ENCODE measurements around the gene LRP1-AS.
A peak's percentile ranks its signal among the peaks of the same experiment; 100 is the strongest.

Gene LRP1-AS

DNA sequence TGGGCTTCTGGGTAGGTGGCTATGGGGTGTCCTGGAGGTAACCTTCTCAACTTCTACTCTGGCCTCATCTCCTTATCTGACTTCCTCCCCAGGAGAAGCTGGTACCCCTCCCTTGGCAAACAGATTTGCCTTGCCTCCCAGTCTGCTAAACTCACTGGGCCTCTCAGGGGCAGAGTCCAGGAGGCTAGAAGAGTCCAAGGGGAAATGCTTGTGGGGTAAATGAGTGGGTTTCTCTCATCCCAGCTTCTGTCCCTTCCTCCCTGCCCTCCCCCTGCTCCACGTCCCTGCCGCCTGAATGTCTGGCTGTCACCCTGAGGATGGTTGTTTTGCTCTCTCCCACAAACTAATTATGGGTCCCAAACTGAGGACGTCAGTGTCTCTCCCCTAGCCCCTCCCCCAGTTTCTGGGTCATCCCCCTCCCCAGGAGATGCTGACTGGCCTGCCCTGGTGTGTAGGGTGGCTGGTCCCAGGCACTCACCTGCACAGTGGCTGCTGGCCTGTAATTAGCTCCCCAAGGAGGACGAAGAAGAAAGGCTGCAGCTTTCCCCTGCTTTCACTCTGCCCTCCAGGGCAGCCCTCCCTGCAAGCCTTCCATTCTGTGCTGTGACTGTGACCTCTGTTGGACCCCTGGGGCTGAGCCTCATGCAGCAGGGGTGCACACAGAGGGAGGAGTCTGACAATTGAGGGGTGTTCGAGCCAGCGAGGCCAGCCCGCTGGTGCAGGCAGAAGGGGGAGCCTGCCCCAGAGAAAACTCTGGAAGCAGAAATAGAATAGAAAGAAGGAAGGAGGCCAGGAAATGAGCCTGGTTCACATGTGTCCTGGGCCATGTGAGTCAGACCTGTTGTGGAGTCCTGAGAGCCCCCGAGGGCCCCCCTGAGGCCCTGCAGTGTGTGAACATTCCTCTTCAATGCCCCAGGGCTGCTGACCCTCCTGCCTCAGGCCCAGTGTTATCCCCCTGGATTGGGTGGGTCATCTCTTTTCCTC lies at the start of gene LRP1-AS:
Gene LRP1-AS, minus strand, starts transcription at position 659 of the 984 bp plus-strand sequence.
- DNase-seq = no peak

DNA sequence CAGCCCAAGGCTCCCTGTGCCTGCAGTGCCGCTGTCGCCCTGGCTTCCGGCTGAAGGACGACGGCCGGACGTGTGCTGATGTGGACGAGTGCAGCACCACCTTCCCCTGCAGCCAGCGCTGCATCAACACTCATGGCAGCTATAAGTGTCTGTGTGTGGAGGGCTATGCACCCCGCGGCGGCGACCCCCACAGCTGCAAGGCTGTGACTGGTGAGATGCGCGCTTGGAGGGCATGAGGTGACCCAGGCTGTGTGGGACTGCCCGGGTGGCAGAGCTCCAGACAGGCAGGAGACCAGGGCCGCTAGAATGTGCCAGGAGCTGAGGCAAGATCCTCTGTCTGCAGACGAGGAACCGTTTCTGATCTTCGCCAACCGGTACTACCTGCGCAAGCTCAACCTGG lies 49.5 kb upstream of the LRP1-AS start:
- DNase-seq = no peak

DNA sequence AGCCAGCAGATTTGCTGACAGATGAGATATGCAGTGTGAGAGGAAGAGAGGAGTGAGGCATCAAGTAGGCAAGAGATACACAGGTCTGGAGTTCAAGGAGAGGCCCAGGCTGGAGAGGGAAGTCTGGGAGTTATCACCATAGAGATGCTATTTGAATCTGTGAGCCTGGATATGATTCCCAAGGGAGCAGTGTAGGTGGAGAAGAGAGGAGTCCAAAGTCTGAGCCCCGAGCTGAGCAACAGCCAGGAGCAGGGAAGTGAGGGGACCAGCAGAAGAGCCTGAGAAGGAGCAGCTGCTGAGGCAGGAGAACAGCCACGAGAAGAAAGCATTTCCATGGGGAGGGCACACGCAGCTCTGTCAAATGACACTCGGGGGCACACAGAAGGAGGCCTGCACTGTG lies 49.0 kb upstream of the LRP1-AS start:
- DNase-seq = no peak

DNA sequence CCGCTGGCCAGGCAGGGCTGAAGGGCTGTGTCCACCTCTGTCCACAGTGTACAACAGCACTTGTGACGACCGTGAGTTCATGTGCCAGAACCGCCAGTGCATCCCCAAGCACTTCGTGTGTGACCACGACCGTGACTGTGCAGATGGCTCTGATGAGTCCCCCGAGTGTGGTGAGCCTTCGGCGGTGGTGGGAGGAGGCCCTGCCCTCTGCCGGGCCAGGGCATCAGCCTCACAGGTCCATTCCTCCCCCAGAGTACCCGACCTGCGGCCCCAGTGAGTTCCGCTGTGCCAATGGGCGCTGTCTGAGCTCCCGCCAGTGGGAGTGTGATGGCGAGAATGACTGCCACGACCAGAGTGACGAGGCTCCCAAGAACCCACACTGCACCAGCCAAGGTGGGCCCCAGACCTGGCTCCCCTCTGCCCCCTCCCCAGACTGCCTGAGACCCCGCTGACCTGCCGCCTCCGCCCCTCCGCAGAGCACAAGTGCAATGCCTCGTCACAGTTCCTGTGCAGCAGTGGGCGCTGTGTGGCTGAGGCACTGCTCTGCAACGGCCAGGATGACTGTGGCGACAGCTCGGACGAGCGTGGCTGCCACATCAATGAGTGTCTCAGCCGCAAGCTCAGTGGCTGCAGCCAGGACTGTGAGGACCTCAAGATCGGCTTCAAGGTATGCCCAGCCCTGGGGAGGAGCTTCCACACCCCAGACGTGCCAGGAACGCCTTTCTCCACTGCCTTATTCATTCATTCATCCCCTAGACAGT lies 48.4 kb upstream of the LRP1-AS start:
- no peak for DNase-seq

DNA sequence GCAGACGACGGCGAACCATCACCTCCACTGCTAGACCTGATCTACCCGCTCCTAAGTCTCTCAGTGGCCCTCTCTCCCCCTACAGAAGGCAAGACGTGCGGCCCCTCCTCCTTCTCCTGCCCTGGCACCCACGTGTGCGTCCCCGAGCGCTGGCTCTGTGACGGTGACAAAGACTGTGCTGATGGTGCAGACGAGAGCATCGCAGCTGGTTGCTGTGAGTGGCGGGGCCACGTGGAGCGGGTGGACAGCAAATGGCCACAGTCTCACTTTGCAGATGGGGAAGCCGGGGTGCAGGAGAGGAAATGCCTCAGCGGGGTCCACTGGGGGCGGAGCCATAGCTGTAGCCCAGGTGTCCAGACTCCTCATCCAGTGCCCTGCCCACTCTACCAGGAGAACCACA lies 47.8 kb upstream of the LRP1-AS start:
- no peak for DNase-seq

DNA sequence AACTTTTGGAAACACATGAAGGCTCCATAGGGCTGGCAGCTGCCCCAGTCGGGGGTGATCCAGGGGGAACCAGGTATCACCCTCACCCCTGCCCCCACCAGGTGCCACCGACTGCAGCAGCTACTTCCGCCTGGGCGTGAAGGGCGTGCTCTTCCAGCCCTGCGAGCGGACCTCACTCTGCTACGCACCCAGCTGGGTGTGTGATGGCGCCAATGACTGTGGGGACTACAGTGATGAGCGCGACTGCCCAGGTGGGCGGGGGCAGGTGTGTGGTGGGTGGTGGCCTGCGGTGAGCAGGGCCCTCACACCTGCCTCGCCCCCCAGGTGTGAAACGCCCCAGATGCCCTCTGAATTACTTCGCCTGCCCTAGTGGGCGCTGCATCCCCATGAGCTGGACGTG lies 46.8 kb upstream of the LRP1-AS start:
- no peak for DNase-seq

DNA sequence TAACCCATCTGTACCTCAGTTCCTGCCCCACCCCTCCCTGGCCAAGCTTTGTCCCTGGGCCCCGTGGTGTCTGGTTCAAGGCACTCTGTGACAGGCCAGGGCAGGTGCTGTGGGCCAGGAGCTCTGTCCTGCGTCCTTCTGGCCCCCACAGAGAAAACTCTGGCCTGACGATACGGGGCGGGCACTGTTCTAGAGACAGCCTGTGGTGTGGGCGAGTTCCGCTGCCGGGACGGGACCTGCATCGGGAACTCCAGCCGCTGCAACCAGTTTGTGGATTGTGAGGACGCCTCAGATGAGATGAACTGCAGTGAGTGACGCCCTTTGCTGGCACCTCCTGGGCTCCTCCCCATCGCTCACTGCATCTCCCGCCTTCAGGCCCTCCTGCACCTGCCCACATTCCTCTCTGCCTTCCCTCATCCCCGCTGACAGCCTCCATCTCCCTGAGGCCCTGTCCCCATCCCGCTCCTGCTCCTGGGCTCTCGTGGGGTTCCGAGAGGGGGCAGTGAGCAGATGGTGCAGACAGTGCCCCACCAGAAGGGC lies 46.4 kb upstream of the LRP1-AS start:
- no peak for DNase-seq

DNA sequence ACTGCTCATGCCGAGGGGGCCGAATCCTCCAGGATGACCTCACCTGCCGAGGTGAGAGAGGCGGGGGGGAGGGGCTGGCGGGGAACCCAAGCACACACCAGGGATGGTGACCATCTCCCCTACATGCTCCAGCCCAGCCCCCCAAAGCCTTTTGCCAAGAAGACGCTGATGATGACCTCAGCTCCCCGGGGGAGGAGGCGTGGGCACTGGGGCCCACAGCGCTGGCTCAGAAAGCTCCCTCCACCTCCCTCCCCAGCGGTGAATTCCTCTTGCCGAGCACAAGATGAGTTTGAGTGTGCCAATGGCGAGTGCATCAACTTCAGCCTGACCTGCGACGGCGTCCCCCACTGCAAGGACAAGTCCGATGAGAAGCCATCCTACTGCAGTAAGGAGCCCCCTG lies 45.5 kb upstream of the LRP1-AS start:
- no peak for DNase-seq

DNA sequence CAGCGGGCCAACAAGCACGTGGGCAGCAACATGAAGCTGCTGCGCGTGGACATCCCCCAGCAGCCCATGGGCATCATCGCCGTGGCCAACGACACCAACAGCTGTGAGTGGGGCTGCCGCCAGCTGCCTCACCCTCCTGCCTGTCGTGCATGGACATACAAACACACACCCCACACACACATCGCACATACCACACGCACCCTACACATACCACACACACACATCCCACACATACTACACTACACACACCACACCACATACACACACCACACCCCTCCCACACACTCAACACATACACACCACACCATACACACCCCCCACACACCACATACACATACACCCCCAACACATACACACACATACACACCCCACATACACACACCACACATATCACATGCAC lies 44.0 kb upstream of the LRP1-AS start:
- DNase-seq = no peak

DNA sequence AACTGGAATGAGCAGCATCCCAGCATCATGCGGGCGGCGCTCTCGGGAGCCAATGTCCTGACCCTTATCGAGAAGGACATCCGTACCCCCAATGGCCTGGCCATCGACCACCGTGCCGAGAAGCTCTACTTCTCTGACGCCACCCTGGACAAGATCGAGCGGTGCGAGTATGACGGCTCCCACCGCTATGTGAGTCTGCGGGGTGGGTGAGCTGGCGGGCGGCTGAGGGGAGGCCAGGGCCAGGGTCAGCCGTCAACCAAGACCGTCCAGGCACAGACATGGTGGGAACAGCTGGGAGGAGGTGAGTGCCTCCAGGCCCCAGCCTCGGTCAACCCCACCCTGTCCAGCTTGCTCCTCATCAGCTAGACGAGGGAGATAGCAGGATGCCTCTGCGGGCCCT lies 43.4 kb upstream of the LRP1-AS start:
- no peak for DNase-seq

DNA sequence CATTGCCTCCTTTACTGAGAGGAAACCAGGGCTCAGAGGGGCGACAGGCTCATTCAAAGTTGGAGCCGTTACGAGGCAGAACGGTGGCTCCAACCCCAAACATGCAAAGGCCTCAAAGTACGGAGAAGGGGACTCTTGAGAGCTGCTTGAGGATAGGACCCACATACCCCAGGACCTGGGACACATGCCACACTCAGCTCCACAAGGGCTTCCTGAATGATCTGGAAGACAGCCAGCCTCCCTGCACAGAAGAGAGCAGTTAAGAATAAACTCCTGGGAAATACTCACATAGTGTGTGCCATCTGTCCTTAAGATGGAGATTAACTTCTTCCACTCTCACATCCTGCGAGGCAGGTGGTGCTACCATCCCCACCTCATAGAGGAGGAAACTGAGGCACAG lies 42.6 kb upstream of the LRP1-AS start:
- no peak for DNase-seq

DNA sequence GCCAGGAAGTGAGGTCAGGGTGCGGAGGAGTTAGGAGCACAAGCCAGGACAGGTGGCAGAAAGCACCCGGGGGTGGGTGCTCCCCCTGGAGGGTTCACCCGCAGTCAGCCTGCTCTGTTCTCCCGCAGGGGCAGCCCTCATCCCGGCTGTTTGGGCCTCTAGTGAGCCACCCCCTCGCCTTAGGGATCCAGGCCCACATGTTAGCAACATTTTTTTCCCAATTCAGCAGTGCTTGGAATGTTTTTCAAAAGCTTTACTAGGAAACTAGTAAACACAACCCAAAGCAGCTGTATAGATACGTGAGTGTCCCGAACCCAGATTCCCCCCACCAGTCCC lies 40.6 kb upstream of the LRP1-AS start:
- DNase-seq = no peak

DNA sequence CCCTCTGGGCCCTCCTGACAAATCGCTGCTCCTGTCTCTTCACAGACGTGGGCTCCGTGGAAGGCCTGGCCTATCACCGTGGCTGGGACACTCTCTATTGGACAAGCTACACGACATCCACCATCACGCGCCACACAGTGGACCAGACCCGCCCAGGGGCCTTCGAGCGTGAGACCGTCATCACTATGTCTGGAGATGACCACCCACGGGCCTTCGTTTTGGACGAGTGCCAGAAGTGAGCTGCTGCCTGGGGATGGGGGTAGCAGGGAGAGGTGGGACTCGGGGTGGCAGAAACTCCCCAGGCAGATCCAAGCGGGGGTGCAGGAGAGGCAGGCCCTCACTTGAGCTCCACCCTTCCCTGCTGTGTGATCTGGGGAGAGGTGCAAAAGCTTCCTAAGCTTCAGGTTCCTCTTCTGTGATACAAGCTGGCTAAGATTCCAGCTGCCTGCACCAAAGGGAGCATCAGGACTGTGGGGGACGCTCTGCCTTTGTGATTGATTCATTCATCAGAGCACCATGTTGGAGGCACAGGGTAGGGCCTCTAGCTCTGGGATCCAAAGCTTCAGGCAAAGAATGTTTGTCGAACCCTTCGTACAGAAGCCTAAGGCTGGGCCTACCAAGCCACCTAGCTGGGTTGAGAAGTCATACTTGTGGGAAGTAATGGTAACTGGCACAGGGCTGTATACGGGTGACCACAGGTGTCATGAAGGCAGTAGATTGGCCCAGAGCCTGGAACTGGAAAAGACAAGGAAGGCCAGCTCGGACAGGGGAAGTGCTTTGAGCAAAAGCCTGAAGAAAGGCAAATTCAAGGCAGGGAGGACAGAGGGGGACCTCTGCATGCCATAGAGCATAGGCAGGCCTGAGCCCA lies 40.0 kb upstream of the LRP1-AS start:
- no peak for DNase-seq

DNA sequence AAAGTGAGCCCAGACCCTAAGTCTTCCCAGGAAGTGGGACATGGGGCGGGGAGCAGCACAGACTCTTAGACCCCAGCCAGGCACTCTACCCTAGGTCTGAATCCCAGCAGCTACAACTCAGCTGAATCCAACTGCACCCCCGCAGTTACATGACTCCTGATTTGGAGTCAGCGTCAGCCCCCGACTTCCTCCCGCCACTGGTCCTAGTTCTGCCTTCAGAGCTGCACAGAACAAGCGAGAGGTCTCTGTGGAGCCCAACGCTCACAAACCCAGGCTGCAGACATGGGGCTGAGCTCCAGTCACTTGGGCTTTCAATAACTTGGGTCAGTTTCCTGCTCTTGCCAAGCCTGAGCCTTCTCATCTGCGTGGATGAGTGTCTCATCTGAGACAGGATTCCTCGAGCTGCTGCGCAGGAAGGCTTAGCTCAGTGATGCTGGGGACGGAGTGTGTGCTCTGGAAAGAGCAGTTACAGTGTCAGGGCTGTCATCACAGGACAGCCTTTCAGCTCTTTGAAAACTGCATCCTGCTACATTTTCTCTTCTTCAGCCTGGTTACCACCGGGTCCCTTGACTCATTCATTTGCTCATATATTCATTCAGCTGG lies 38.6 kb upstream of the LRP1-AS start:
- DNase-seq = no peak

DNA sequence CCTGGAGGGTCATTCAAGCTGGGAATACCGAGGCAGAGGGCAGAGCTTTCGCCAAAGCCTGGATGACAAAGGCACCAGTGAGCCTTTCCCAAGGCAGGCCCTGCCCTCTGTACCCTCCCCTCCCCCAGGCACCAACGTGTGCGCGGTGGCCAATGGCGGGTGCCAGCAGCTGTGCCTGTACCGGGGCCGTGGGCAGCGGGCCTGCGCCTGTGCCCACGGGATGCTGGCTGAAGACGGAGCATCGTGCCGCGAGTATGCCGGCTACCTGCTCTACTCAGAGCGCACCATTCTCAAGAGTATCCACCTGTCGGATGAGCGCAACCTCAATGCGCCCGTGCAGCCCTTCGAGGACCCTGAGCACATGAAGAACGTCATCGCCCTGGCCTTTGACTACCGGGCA lies 38.0 kb upstream of the LRP1-AS start:
- DNase-seq = no peak

DNA sequence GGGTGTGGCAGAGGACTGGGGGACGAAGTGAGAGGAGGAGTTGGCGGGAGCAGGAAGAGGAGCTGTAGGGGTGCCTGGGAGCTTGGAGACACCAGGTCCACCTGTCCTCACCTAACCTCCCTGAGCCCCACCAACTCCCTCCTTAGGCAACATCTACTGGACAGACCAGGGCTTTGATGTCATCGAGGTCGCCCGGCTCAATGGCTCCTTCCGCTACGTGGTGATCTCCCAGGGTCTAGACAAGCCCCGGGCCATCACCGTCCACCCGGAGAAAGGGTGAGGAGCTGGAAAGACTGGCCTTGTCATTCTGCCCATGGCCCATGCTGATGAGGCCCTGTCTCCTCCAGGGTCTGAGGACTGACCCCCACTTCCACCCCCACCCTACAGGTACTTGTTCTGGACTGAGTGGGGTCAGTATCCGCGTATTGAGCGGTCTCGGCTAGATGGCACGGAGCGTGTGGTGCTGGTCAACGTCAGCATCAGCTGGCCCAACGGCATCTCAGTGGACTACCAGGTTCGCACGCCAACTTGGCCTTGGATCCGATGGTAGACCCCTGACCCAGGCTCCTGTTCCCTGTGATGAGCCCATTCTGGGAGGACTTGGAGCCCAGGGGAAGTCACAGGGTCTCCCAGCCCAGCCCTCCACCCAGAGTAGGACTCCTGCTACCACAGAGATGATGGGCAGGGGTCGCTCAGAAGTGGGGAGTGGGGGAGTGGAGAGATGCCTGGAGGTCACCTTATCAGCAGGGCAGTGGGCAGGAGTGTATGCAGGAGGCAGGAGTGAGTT lies 36.7 kb upstream of the LRP1-AS start:
- no peak for DNase-seq

DNA sequence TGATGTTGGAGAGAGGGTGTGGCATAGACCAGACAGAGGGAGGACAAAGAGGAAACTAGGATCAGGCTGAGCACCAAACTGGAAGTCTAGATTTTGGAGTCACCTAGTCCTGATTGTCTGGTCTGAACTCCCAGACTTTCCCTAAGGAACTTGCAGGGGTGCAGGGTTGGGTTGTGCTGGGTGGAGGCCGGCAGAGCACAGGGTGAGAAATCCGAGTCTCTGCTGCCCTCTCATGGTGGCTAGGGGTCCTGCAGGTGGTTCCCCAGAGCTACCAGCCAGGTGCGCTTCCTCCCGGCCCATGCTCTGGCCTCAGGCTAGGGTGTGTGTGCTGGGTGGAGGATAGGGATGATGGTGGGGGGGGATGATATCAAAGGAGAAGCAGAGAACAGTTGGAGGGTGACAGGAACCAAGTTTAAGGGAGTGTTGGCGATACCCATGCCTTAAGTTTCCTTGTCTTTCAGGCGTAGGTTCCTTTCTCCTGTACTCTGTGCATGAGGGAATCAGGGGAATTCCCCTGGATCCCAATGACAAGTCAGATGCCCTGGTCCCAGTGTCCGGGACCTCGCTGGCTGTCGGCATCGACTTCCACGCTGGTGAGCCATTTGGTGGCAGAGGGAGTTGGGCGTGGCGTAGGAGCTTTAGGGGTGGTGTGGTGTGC lies 35.6 kb upstream of the LRP1-AS start:
- peak; percentile 88 for DNase-seq

DNA sequence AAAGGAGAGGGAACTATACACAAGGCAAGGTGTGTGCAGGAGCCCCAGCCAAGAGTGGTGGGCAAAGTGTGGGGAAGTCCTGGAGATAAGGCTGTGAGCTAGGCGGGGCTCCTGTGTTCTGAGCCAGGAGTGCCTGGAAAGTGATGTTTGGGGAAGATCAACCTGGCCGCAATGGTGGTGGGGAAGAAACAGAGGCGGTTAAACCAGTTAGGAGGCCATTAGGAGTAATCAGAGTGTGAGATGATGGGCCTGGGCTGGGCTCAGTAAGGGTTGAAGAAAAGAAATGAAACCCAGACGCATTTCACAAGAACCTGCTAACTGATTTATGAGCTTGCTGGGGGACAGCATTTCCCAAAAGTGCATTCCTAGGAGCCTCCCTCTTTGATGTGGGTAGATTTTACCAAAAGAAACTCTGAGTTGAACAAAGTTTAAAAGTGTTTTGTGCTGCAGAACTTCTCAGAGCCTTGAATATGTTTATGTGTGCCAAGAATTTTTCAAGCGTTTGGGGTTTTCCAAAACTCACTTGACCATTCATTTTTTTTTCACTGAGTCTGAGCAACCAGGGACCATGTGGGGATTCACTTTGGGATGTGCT lies 34.2 kb upstream of the LRP1-AS start:
- DNase-seq = no peak

DNA sequence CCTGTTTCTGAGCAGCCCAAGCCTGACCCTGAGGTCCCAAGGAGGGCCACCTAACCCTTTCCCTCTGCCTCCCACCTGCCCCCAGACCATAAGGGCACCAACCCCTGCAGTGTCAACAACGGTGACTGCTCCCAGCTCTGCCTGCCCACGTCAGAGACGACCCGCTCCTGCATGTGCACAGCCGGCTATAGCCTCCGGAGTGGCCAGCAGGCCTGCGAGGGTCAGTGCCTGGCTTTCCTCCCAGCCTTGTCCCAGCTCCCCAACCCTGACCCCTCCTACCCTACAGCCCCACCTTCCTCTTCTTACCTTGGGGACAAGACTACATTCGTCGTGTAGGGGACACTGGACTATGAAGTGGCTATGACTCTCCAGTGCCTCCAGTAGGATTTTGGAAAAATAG lies 33.7 kb upstream of the LRP1-AS start:
- no peak for DNase-seq

DNA sequence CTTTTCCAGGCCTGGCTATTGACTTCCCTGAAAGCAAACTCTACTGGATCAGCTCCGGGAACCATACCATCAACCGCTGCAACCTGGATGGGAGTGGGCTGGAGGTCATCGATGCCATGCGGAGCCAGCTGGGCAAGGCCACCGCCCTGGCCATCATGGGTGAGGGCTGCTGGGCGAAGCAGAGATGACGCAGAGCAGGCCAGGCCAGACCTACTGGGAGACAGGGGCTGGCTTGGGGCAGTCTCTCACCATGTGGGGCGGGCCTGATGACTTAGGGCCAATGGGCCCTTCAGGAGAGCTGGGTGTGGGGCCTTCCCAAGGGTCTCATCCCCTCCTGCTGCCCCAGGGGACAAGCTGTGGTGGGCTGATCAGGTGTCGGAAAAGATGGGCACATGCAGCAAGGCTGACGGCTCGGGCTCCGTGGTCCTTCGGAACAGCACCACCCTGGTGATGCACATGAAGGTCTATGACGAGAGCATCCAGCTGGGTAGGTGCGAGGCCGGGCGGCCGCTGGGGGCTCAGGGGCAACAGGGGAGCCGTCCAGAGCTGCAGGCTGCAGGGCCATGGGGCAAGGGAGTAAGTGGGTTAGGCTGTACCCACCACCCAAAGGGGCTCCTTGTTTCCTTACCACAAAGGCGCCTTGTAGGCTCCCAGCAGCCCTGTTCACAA lies 33.0 kb upstream of the LRP1-AS start:
- DNase-seq = no peak

Measured in CD4-positive, alpha-beta T cell treated with Interleukin-17A for 4 hours (primary cell).